DOHH2 (cell line): Measurements from ENCODE around the gene CCL19.

Experiments
- CTCF ChIP-seq: fragments of 200-600 bp; sonication (generic); IDR thresholded peaks from one replicate; pipeline ENCODE4 v1.5.1; 2014; ENCODE audit warnings: antibody characterized with exemption, mild to moderate bottlenecking, low read depth, low read length; ENCODE audit not compliant: poor library complexity, severe bottlenecking
- EZH2phosphoT487 ChIP-seq: fragments of 200-600 bp; sonication (generic); IDR thresholded peaks from 2 replicates; pipeline ENCODE4 v1.6.1; 2017; ENCODE audit warnings: borderline replicate concordance, mild to moderate bottlenecking, antibody characterized with exemption, low read length, moderate library complexity, mixed read lengths

- TF ChIP-seq CTCF (no peak), EZH2phosphoT487 (no peak)
These were observed 4.8 kb downstream of the CCL19 start for GRCh38 chr9:34686231-34686630.
